ENCODE data around the gene DUSP7.
"Not testable (repeated sequence)": the region's sequence is repeated elsewhere in the genome, so short reads cannot be mapped to it uniquely, and the experiment has no call there.

DUSP7 gene

GRCh38 chr3:52046902-52047239 lies 9.5 kb downstream of the DUSP7 start:
- DNase-seq (ENCODE audit: low read depth), result no peak

GRCh38 chr3:52046186-52046901 lies 10.0 kb downstream of the DUSP7 start:
- DNase-seq (ENCODE audit: low read depth), result no peak

- DNase-seq (ENCODE audit: low read depth), result no peak
Measured at GRCh38 chr3:52044869-52045619, 11.3 kb downstream of the DUSP7 start.

GRCh38 chr3:52043750-52044149 lies 12.6 kb downstream of the DUSP7 start:
- DNase-seq (ENCODE audit: low read depth), result no peak

- DNase-seq (ENCODE audit: low read depth), result not testable (repeated sequence)
Measured at GRCh38 chr3:52043039-52043438, 13.3 kb downstream of the DUSP7 start.

DNA sequence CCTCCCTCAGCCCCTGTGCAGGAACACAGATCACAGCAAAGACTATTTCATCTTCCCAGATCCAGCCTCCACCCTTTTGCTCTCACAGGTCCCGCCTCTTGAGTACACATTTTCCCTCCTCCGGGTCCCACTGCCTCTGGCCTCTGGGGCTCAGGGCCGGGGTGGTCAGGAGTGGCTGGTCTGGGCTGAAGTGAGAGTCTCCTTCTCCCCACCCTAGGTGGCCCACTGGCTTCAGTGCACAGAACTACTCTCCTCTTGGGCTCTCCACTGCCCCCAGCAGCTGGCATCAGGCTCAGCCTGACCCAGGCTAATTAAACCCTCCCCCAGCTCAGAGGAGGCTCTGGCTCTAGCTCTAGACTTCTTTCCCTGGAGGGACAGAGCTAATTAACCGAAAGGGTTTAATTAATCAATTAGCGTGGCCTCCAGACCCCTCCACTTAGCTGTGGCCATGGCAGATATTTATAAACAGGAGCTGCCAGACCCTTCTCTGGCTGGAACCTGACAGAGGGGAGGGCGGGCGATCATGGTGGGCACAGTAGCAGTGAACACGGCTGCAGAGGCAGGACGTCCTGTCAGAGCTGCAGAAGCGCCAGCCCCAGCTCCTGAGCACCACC lies 15.1 kb downstream of the DUSP7 start:
- DNase-seq (ENCODE audit: low read depth), result no peak

GRCh38 chr3:52040600-52040999 lies 15.8 kb downstream of the DUSP7 start:
- DNase-seq (ENCODE audit: low read depth), result no peak

DNA sequence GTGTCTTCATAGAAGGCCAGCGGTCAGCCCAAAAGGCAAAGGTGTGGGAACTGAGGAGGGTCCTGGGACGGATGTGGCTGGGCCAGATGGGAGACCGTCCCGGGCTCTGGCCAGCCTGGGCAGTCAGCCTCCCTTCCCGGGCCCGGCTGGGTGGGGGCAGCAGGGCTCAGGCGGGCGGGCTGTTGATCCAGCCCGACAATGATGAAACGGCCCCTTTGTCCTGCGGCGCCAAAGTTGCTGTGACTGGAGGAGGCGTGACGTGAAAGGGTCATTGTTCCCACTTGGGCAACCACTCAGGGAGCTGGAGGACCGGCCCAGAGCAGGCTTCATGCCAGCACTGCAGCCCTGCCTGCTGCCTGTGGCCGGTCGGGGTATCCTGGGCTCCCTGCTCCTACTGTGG lies 16.5 kb downstream of the DUSP7 start:
- DNase-seq (ENCODE audit: low read depth), result no peak

DNA sequence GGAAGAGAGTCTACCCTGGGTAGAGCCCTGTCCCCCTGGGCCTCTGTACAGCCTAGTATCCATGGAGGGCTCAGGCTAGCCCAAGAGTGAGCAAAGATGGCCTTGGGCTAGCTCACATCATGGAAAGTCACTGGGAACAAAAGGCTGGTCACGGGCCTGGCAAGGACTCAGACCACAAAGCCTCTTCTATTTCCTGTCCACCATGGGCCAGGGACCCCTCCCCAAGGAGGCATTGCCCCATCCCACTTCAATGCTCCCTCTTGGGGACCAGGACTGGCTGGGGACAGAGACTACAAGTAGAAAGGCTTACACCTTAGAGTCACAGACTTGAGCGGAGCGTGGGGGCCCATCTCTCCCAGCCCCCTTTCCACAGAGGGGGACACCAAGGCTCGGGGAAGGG lies 16.9 kb downstream of the DUSP7 start:
- no peak for DNase-seq (ENCODE audit: low read depth)

GRCh38 chr3:52038227-52038626 lies 18.1 kb downstream of the DUSP7 start:
- no peak for DNase-seq (ENCODE audit: low read depth)

- DNase-seq (ENCODE audit: low read depth), result no peak
Measured at GRCh38 chr3:52037291-52037690, 19.1 kb downstream of the DUSP7 start.

- no peak for DNase-seq (ENCODE audit: low read depth)
Measured at GRCh38 chr3:52036829-52037228, 19.5 kb downstream of the DUSP7 start.

DNA sequence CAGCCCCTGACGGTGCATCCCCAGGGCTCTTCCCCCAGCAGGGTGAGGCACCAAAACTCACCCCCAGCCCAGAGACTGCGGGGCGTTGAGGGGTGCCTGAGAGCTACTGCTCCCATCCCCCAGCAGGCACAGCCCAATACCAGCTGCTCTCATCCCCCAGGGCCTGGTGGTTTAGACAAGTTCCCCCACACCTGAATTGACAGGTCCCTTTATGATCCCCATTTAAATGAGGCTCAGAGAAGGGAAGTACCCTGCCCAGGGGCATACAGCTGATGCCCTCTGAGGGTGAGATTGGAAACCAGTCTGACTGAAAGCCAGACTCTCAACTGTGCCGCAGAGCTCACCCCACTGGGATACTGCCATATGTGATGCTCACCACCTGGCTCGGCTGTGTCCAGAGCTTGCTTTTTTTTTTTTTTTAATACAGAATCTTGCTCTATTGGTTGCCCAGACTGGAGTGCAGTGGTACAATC lies 20.1 kb downstream of the DUSP7 start:
- no peak for DNase-seq (ENCODE audit: low read depth)

GRCh38 chr3:52034651-52035050 lies 21.7 kb downstream of the DUSP7 start:
- DNase-seq (ENCODE audit: low read depth), result no peak

DNA sequence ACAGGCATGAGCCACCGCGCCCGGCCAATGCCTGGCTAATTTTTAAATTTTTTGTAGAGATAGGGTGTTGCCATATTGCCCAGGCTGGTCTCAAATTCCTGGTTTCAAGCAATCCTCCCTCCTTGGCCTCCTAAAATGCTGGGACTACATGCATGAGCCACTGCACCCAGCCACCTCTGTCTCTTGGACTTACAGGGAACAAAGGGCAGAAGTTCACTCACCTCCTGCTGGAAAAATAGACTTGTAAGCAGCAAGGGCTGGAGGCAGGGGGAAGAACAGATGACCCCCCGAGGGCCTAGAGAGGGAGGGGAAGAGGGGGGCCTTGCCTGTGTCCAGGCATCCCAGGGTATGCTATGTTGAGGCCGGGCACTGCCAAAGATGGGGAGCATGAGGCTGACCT lies 22.2 kb downstream of the DUSP7 start:
- no peak for DNase-seq (ENCODE audit: low read depth)

DNA sequence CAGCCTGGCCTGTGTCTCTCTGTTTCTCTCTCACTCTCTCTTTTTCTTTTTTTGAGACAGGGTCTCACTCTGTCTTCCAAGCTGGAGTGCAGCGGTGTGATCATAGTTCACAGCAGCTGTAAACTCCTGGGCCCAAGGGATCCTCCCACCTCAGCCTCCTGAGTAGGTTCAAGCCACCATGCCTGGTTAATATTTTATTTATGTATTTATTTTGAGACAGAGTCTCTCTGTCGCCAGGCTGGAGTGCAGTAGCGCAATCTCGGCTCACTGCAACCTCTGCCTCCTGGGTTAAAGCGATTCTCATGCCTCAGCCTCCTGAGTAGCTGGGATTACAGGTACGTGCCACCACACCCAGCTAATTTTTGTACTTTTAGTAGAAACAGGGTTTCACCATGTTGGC lies 22.6 kb downstream of the DUSP7 start:
- DNase-seq (ENCODE audit: low read depth), result not testable (repeated sequence)

GRCh38 chr3:52032702-52033408 lies 23.5 kb downstream of the DUSP7 start:
- no peak for DNase-seq (ENCODE audit: low read depth)

- no peak for DNase-seq (ENCODE audit: low read depth)
Measured at GRCh38 chr3:52031896-52032295, 24.5 kb downstream of the DUSP7 start.

DNA sequence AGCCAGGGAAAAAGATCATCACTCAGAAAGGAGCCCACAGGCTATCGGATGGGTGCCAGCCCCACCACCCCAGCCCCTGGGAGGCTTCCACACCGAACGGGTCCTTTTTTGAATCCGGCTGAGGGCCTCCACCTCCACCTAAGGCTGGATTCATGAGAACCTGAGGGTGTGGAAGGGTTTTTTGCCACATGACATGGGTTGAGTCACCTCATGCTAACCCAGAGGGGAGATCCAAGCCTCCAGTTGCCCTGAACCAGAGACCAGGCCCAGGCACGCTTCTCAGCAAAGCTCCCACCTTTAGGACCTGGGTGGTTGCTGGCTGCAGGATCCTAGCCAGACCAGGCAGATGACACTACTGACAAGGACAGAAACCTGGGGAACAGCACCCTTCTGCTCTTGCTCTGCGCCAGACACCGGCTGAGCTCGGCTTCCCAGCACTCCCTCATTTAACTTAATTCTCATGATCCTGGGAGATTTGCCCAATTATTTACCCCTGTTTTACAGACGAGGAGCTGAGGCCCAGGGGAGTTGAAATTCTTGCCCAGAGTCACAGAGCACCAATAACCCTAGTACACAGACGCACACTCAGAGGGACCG lies 25.6 kb downstream of the DUSP7 start:
- DNase-seq (ENCODE audit: low read depth), result no peak

GRCh38 chr3:52029535-52029934 lies 26.8 kb downstream of the DUSP7 start:
- no peak for DNase-seq (ENCODE audit: low read depth)

GRCh38 chr3:52029053-52029452 lies 27.3 kb downstream of the DUSP7 start:
- no peak for DNase-seq (ENCODE audit: low read depth)

DNA sequence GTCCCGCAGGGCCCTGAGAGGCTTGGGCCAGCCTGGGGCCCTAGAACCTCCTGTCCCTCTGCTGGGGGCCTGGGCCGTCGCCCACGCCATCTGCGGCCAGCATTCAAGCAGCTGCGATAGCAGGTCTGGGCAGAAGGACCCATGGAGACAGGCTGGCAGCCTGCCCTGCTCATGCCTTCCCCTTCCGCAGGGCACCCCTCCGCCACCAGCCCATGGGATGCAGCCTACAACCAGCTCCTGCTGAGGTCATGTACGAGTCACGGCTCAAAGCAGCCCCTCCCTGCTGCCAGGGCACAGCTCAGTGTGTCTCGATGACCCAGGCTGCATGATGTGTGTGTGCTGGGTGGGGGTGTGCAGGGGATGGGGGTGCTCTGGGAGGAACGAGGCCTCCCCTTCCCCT lies 27.8 kb downstream of the DUSP7 start:
- DNase-seq (ENCODE audit: low read depth), result no peak

All from stimulated activated CD8-positive, alpha-beta memory T cell treated with anti-CD3 and anti-CD28 coated beads, Interleukin-12 subunit alpha, Interleukin-12 subunit beta, amount 100 ng/mL, for 4 hours (primary cell).